ENCODE results near the gene B2M.
"Not testable (repeated sequence)": the region's sequence is repeated elsewhere in the genome, so short reads cannot be mapped to it uniquely, and the experiment has no call there.

B2M gene

DNA sequence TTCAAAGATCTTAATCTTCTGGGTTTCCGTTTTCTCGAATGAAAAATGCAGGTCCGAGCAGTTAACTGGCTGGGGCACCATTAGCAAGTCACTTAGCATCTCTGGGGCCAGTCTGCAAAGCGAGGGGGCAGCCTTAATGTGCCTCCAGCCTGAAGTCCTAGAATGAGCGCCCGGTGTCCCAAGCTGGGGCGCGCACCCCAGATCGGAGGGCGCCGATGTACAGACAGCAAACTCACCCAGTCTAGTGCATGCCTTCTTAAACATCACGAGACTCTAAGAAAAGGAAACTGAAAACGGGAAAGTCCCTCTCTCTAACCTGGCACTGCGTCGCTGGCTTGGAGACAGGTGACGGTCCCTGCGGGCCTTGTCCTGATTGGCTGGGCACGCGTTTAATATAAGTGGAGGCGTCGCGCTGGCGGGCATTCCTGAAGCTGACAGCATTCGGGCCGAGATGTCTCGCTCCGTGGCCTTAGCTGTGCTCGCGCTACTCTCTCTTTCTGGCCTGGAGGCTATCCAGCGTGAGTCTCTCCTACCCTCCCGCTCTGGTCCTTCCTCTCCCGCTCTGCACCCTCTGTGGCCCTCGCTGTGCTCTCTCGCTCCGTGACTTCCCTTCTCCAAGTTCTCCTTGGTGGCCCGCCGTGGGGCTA is at the start of gene B2M, which contains the start of gene PATL2:
Gene B2M, plus strand, starts transcription at position 422 of the 647 bp plus-strand sequence. Its CDS starts 30 bp downstream, at position 452.
Gene PATL2, minus strand, starts transcription at position 228 of the 647 bp plus-strand sequence. CDS start 34,833 bp downstream, outside the sequence.
- peak; percentile 84 for DNase-seq

DNA sequence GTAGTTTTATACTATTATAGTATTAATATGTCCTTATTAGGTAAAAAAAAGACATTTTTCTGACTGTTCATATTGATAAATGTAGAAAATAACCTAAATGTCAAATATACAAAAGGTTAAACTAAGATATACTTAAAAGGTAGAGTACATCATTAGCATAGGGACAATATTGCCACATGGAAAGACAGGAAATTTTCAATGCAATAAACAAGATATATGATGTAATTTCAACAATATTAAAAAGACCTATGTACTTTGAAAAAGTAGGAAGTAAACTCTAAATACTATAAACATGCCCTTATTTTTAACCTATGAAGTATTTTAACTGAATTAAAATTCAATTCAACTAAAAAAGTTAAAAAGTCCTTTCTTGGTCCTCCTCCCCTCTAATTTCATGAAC is 49.7 kb upstream of the B2M start:
- no peak for DNase-seq

DNA sequence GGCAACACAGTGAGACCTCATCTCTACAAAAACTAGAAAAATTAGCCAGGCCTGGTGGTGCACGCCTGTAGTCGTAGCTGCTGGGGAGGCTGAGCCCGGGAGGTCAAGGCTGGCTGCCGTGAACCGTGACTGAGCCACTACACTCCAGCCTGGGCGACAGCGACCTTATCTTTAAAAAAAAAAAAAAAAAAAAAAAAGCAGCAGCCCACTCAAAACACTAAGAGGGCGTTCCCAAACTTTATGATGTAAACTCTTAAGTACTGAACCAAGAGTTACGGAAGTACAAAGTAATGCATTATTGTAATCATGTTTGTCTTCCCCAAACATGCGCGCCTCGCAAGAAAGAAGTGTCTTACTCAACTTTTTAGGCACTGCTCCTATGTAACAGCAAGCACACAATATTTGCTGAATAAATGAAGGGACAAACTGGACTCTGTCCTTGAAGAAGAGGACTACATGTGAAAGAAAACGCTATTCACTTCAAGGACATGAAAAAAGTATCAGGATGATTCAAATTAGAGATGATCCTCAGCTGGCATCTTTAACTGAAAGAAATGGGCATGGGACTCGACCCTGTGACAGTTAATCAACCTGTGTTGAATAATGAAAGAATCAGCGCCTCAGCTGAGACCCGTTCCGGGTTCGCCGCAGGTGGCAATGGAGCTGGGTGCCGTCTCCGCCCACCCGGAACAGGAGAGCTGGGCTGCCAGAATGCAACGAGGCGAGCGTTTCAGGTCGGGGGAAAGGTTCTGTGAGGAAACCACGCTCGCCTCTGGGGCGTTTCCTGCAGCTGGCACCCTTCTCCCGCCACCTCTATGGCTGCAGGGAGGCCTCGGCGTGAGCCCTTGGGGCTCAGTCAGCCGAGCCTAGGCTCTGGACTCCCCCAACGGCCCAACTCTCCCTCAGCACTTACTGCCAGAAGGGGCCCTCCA is 48.6 kb upstream of the B2M start:
- DNase-seq: peak; percentile 30

DNA sequence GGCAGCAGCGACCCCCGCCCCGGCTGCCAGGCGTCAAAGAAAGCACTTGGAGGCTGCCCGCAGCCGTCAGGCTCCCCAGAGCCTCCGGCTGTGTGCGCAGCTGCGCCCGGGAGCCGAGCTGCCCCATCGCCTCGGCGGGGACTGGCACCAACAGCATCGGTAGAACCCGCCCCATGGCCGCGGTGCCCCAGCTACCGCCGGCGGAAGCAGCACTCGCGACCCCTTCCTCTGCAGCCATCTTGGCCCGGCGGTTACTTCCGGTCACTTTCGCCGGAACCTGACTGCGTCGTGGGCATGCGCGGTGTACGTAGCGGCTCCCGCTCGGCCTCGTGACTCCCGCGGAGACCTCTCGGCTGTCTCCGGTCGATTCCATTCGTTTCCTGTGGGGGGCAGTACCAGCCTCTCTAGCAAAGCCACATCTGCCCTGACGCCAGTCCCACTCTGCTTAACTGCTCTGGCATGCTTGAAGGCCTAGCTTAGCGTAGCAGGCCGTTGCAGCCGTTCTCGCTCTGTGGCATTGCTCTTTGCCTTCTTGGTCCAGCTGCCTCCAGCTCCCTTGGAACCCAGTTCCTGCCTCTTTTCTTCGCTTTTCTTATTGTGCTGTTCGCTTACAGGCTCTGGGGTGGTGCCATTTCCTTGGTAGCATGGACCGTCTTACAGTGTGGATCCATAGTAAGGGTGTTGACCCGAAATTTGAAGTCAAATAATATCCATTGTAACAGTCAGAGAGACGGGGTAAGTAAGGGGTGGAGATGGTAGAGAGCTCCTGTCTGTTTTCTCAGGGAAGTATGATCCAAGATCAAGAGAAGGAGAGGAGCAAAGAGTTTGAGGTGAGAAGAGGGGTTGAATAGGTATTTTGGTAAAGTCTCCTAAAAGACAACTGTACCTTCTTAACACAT is 47.7 kb upstream of the B2M start, which contains the start of gene SPG11:
Gene SPG11, minus strand, starts transcription at position 253 of the 899 bp plus-strand sequence. Its CDS starts 15 bp downstream, at position 238.
- peak; percentile 93 for DNase-seq

DNA sequence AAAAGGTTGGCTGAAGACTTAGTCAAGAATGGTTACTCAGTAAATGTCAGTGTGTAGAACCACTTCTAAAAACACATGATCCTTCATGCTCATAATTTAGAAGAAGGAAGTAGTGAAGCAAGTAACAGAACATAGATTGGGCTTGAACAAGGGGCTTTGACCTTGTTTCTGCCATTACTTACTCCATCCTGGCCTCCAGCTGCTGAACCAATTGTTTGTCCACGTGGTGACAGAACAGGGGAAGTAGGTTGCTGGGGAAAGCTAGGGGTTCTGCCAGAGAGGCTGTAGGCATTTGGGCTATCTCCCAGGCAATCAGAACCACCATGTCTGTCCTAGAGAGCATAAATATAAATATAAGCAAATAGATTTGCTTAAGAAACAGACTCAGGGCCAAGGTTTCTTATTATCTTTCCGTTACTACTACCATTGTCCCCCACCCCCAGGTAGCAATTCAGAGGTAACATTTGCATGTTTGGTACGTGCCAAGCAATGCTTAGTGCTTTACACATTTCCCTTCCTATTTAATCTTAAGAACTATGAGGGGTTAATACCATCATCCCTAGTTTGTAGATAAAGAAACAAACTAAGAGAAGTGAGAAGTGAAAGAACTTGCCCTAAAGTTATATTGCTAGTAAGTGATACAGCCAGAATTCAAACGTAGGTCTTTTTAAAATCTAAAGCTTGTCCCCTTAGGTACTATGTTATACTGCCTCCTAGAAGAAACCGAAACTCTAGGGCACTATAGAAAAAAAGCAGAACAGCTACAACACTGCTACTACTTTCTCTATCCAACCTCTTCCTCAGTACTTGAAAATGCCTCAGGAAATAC is 44.9 kb upstream of the B2M start:
- DNase-seq: no peak

DNA sequence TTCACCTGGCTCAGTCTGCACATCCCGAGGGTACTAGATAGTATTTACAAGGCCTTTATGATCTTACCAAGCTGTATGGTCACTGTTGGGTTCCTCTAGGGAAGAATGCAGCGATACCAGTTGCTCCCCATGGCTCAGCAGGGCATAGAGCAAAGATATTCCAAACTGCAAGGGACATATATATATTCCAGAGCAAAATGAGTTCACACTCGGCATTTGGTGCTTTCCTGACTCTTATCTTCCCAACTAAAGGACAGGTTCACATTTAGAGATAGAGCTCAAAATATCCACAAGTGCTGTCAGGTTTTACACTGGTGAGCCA is 44.3 kb upstream of the B2M start:
- no peak for DNase-seq

DNA sequence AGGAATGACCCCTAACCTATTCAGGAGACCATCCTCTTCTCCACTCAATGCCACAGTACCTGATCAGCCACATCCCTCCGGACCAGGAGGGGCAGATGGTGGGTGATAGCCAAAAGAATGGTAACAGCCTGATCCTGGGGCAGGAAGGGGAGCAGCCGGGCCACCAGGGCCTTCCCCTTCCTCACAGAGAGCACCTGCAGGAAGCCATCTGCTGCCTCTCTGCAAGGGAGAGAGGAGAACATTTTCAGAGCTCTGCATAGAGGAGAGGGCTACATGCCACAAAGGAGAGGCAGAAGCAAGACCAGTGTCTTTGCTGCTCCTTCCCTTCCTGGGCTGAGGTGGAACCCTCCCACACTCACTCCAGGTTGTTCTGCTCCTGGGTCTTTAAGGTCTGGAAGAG is 42.4 kb upstream of the B2M start:
- no peak for DNase-seq

DNA sequence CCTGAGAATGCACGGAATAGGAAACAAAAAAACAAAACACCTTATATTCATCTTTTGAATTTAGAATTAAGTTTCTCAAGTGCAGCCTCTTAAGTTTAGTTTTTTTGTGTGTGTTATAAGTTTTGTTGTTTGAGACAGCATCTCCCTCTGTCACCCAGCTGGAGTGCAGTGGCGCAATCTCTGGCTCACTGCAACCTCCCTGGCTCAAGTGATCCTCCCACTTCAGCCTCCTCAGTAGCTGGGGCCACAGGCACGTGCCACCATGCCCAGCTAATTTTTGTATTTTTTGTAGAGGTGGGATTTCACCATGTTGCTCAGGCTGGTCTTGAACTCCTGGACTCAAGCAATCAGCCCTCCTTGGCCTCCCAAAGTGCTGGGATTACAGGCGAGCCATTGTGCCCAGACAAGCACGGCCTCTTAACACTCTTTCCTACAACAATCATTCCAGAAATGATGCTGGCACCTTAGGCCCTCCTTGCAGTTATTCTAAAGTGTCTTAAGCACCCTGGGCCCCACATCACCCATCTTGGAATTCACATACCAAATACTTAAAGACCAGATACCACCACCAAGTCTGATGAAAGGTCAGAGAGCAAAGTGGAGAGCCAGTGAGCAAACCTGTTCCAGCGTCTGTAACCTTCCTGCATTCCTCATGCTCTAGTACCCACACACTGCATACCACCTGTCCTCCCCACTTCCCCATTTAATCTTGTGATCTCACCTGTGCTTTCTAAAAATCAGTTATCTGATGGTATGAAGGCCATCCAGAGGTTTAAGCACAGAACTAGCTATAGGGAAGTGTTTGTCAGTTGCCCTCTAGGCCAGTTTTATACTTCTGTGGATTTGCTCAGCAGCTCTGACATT is 41.0 kb upstream of the B2M start:
- no peak for DNase-seq

DNA sequence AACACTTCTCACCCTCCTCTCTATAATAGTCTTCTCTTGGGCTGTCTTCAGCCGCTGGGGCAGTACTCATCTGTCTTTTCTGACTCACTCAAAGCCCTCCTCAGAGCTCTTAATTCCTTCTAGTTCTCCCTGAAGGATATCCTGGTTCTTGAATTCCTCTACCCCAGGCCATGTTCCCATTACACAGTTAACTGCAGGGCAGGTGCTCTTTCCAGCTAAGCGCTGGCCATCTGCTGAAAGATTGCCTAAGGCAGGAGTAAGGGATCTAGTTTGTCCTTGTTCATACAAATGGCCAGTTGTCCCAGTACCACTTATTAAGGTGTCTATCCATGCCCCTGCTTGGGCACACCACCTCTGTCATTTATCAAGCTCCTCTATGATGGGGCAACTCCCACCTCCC is 37.7 kb upstream of the B2M start:
- no peak for DNase-seq

DNA sequence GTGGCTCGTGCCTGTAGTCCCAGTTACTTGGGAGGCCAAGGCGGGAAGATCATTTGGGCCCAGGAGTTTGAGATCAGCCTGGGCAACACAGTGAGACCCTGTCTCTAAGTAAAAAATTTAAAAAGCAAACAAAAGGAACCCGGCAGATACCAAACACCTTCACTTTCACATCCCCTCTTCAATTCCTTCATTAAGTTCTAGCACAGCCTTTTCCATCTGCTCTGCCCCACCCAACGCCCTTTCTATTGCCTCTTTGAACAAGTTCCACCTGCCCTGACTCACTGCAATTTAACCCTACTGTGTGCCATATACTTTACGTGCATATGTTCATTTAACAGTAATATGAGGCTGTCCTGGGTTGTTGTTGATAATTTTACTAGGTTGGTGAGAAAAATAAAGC is 35.4 kb upstream of the B2M start:
- no peak for DNase-seq

DNA sequence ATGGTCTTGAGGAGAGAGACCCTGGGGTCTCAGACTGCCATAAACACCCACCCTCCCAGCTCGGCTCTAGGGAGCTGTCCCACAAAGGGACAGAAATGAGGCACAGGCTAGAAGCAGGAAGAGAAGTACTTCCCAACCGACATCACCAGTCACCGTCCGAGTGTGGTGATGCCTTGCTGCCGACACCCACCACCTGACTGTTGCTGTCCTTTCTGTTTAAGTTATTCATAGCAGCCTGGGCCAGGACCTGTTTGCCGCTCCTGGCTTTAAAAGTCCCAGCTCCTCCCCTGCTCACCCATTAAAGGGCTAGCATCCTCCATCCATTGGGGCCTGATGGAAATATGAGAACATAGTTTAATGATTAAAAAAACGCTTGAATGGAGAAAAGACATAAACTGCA is 34.6 kb upstream of the B2M start:
- no peak for DNase-seq

DNA sequence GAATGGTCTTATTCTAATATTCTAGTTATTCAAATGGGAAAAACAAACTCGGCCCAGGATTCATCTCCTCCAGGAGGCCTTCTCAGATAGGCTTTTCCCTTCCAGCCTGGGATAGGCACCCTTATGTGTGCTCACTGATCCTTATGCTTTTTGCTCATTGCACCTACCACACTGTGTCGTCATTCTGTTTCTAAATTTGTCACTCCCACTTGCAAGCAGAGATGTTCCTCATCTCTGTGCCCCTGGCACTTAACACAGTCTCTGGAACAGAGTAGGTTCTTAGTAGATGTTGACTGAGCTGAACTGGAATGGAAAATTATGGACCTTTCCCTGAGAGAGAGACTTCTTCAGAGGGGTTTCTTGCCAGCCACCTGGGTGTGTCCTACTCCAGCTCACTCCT is 29.1 kb upstream of the B2M start:
- no peak for DNase-seq

DNA sequence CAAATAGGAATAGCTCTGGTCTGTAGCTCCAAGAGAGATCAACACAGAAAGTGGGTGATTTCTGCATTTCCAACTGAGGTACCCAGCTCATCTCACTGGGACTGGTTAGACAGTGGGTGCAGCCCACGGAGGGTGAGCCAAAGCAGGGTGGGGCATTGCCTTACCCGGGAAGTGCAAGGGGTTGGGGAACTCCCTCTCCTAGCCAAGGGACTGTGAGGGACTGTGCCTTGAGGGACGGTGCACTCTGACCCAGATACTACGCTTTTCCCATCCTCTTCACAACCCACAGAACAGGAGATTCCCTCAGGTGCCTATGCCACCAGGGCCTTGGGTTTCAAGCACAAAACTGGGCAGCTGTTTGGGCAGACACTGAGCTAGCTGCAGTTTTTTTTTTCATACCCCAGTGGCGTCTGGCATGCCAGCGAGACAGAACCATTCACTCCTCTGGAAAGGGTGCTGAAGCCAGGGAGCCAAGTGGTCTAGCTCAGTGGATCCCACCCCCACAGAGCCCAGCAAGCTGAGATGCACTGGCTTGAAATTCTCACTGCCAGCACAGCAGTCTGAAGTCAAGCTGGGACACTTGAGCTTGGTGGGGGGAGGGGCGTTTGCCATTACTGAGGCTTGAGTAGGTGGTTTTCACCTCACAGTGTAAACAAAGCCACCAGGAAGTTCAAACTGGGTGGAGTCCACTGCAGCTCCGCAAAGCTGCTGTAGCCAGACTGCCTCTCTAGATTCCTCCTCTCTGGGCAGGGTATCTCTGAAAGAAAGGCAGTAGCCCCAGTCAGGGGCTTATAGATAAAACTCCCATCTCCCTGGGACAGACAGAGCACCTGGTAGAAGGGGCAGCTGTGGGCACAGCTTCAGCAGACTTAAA is 28.3 kb upstream of the B2M start:
- peak; percentile 12 for DNase-seq

DNA sequence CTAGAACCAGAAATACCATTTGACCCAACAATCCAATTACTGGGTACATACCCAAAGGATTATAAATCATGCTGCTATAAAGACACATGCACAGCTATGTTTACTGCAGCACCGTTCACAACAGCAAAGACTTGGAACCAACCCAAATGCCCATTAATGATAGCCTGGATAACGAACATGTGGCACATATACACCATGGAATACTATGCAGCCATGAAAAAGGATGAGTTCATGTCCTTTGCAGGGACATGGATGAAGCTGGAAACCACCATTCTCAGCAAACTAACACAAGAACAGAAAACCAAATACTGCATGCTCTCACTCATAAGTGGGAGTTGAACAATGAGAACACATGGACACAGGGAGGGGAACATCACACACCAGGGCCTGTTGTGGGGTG is 22.0 kb upstream of the B2M start:
- not testable (repeated sequence) for DNase-seq

DNA sequence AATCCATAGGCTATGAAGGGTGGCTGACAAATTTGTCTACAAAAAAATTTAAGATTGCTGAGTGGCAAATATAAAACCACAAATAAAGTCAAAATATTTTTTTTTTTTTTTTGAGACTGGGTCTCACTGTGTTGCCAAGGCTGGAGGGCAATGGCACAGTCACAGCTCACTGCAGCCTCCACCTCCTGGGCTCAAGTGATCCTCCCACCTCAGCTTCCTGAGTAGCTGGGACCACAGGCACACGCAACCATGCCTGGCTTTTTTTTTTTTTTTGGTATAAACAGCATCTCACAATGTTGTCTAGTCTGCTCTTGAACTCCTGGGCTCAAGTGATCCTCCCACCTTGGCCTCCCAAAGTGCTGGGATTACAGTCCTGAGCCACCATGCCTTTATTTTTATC is 21.1 kb upstream of the B2M start:
- DNase-seq: not testable (repeated sequence)

DNA sequence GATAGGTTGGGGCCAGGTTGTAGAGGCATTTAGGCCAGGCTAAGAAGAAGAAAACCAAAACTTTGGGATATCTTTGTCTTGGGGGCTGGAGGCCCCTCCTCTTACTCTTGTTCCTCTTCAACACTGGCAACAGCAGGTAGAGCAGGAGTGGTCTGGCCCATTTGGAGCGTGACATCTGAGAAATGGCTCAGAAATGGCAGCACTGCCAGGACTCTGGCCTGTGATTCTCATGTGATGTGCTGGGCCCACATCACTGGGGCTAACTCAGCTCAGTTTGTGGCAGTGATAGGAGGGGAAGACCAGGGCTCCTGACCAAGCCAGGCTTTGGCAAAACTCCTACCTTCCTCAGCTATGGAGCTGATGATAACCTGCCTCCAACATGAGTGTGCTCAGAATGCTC is 18.7 kb upstream of the B2M start:
- no peak for DNase-seq

DNA sequence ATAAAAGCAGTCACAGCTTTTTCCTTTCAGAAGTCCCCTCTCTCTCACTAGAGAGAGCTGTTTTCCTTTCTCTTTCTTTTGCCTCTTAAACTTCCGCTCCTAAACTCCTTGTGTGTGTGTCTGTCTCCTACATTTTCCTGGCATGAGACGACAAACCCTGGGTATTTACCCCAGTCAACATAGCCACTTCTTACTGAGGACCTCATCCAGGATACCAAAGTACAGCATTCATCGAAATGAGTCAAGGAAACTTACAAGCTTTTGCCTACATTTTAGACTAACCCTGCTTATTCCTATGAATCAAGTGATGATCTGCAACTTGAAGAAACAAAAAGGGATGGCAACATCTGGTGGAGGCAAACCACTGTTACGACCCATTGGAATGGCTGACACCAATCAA is 16.9 kb upstream of the B2M start:
- no peak for DNase-seq

DNA sequence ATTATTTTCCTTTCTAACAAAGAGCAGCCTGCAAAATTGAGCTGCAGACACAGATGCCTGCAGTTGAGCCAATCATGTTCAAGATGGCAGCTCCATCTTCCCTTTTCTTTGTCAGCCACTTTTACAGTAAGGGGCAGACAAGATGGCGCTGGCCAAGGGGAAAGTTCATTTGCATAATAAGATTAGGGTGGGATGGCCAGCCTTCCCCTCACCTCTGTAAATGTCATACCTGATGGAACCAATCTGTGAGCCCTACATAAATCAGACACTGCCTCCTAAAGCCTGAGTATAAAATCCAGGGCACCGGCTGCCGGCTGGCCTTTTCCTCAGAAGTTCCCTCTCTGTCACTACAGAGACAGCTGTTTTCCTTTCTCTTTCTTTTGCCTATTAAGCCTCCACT is 16.0 kb upstream of the B2M start:
- DNase-seq: no peak

DNA sequence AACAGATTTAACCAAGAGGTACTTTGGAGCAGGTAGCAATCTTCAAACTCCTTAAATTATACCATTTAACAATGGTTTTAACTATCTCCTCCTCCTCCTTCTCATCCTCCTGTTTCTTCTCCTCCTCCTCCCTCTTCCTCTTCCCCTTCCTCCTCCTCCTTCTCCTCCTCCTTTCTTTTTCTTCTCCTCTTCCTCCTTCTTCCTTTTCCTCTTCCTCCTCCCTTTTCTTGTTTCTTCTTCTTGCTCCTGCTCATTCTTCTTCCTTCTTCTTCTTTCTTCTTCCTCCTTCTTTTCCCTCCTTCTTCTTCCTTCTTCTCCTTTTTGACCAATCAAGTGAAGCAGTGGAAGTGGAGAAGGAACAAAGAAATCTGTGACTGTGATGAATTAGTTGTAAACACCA is 14.3 kb upstream of the B2M start:
- DNase-seq: no peak

DNA sequence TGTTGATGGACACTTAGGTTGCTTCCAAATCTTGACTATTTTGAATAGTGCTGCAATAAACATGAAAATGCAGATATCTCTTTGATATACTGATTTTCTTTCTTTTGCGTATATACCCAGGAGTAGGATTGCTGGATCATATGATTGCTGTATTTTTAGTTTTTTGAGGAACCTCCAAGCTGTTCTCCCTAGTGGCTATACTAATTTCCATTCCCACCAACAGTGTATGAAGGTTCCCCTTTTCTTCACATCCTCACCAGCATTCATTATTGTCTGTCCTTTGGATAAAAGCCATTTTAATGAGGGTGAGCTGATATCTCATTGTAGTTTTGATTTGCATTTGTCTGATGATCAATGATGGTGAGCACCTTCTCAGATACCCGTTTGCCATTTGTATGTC is 12.7 kb upstream of the B2M start:
- no peak for DNase-seq
